A204.1 (cell line): ENCODE results near the gene CLPTM1.
A peak's percentile ranks its signal among the peaks of the same experiment; 100 is the strongest.

Experiments used
- FAIRE-seq: peaks from 2 replicates; lab custom pipeline; 2012; peaks lifted over from hg19 to GRCh38; lab: Jason Lieb, UNC

The CLPTM1 gene

GRCh38 chr19:45010306-45010705, 55.1 kb downstream of the CLPTM1 start:
- no peak for FAIRE-seq

GRCh38 chr19:45011959-45012358, 56.8 kb downstream of the CLPTM1 start:
- FAIRE-seq = no peak

GRCh38 chr19:45016388-45017314, 61.5 kb downstream of the CLPTM1 start:
- no peak for FAIRE-seq

GRCh38 chr19:45019187-45019586, 64.0 kb downstream of the CLPTM1 start:
- no peak for FAIRE-seq

- no peak for FAIRE-seq
These were observed 64.9 kb downstream of the CLPTM1 start for GRCh38 chr19:45020071-45020470.

GRCh38 chr19:45021971-45022370, 66.8 kb downstream of the CLPTM1 start:
- FAIRE-seq = no peak

GRCh38 chr19:45023048-45023447, 67.9 kb downstream of the CLPTM1 start:
- FAIRE-seq = no peak

GRCh38 chr19:45025264-45025663, 70.1 kb downstream of the CLPTM1 start:
- FAIRE-seq = no peak

- no peak for FAIRE-seq
These were observed 72.2 kb downstream of the CLPTM1 start for GRCh38 chr19:45027371-45027770.

GRCh38 chr19:45030825-45031224, 75.6 kb downstream of the CLPTM1 start:
- no peak for FAIRE-seq

- FAIRE-seq = no peak
These were observed 77.2 kb downstream of the CLPTM1 start for GRCh38 chr19:45032421-45032820.

GRCh38 chr19:45035755-45036154, 80.6 kb downstream of the CLPTM1 start:
- FAIRE-seq = no peak

- FAIRE-seq = no peak
These were observed 82.4 kb downstream of the CLPTM1 start for GRCh38 chr19:45037393-45038169.

- FAIRE-seq = peak; percentile 89
These were observed 84.0 kb downstream of the CLPTM1 start, which contains the start of gene CLASRP for GRCh38 chr19:45038931-45039893. Gene CLASRP, plus strand, starts transcription at chr19:45039045. Its CDS starts 1,168 bp downstream, at chr19:45040213.

GRCh38 chr19:45040059-45040771, 85.0 kb downstream of the CLPTM1 start:
- FAIRE-seq = no peak

- no peak for FAIRE-seq
These were observed 85.9 kb downstream of the CLPTM1 start for GRCh38 chr19:45041125-45041524.
